ENCODE data around the gene PAXIP1. TPM values are rescaled to one million over a fixed set of nuclear protein-coding genes. Genes with fewer than 3 reads are reported as not detected.

Gene PAXIP1
- total RNA-seq, 2 experiments from 2014 or later = 6.4 to 6.7 TPM

GRCh38 chr7:155007947-155008346 lies 5.0 kb upstream of the PAXIP1 start:
- no peak overlapping the region for H3K4me3 ChIP-seq (ENCODE audit: low read length)
- intact Hi-C loops (cut with DNase I, micrococcal nuclease) = loop anchor here (1.0 to 10.0 kb wide), 4 partner anchors 53 to 337 kb away; no protein-coding TSS in a partner anchor
- Mint-ChIP-seq H3K4me1 (ENCODE audit: low read depth) (peaks cover 24% of the 10 kb centered on the region), H3K4me3 (peak overlapping the region; percentile 40), H3K27ac (no peak overlapping the region), H3K27me3 (no peaks in the 10 kb centered on the region), H3K9me3 (no peaks in the 10 kb centered on the region), H3K36me3 (ENCODE audit: low read depth) (peaks cover 4% of the 10 kb centered on the region)
- CTCF ChIA-PET = interaction anchor here (2.0 kb wide), 1 partner anchor 80 kb away, joined by 8 read pairs; no protein-coding TSS in a partner anchor
- H3K4me1 ChIP-seq (ENCODE audit: insufficient read depth, low read length) = peaks cover 9% of the 10 kb centered on the region
- H3K27ac ChIP-seq (ENCODE audit: low read depth in 1 of 2, low read length in 2 of 2) = no peak overlapping the region
- TF ChIP-seq, protein P1, sequence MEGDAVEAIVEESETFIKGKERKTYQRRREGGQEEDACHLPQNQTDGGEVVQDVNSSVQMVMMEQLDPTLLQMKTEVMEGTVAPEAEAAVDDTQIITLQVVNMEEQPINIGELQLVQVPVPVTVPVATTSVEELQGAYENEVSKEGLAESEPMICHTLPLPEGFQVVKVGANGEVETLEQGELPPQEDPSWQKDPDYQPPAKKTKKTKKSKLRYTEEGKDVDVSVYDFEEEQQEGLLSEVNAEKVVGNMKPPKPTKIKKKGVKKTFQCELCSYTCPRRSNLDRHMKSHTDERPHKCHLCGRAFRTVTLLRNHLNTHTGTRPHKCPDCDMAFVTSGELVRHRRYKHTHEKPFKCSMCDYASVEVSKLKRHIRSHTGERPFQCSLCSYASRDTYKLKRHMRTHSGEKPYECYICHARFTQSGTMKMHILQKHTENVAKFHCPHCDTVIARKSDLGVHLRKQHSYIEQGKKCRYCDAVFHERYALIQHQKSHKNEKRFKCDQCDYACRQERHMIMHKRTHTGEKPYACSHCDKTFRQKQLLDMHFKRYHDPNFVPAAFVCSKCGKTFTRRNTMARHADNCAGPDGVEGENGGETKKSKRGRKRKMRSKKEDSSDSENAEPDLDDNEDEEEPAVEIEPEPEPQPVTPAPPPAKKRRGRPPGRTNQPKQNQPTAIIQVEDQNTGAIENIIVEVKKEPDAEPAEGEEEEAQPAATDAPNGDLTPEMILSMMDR (IDR thresholded peaks at IDR 0.05) = peak; percentile 52
- no peaks in the 10 kb centered on the region for H3K27me3 ChIP-seq (ENCODE audit: control insufficient read depth in 1 of 2, insufficient read depth in 2 of 2, low read length in 2 of 2)
- ATAC-seq (ENCODE audit: poor library complexity) (peak; percentile 22), DNase-seq (peak in 7 of 14 experiments; percentile 8 to 65 (median 36))
- no peaks in the 10 kb centered on the region for H3K9me3 ChIP-seq (ENCODE audit: control insufficient read depth in 1 of 2, insufficient read depth in 1 of 2, low read length in 2 of 2)
- H3K36me3 ChIP-seq (ENCODE audit: insufficient read depth, low read length) = no peaks in the 10 kb centered on the region
- POLR2A ChIA-PET = interaction anchor here (0.9 to 1.4 kb wide), 2 partner anchors 81 to 636 kb away, joined by 3 to 6 read pairs; no protein-coding TSS in a partner anchor

GRCh38 chr7:155003376-155004214 lies 671 bp upstream of the PAXIP1 start:
- Mint-ChIP-seq H3K36me3 (ENCODE audit: low read depth) (peaks cover 10% of the 10 kb centered on the region), H3K9me3 (no peaks in the 10 kb centered on the region), H3K4me3 (peak overlapping the region; percentile 97), H3K4me1 (ENCODE audit: low read depth) (peaks cover 23% of the 10 kb centered on the region), H3K27me3 (no peaks in the 10 kb centered on the region), H3K27ac (peak overlapping the region; percentile 88)
- ChIA-PET POLR2A (interaction anchor here (0.7 to 3.6 kb wide), 12 partner anchors 9 to 645 kb away, joined by 3 to 35 read pairs (median 4); partner anchors contain the start of gene INSIG1), CTCF (interaction anchor here (0.9 to 1.3 kb wide), 3 partner anchors 74 to 295 kb away, joined by 3 to 8 read pairs (median 4); no protein-coding TSS in a partner anchor)
- TF ChIP-seq, protein P1 (IDR thresholded peaks at IDR 0.05) = no peak
- DNase-seq = peak; percentile 71 to 92 (median 85)
- ATAC-seq (ENCODE audit: poor library complexity) = peak; percentile 86
- Histone ChIP-seq H3K4me3 (ENCODE audit: low read length) (peak overlapping the region; percentile 85), H3K27ac (ENCODE audit: low read depth in 1 of 2, low read length in 2 of 2) (peak overlapping the region; percentile 40 to 52), H3K4me1 (ENCODE audit: insufficient read depth, low read length) (peaks cover 16% of the 10 kb centered on the region), H3K27me3 (ENCODE audit: control insufficient read depth in 1 of 2, insufficient read depth in 2 of 2, low read length in 2 of 2) (no peaks in the 10 kb centered on the region), H3K9me3 (ENCODE audit: control insufficient read depth in 1 of 2, insufficient read depth in 1 of 2, low read length in 2 of 2) (no peaks in the 10 kb centered on the region), H3K36me3 (ENCODE audit: insufficient read depth, low read length) (peaks cover 3% of the 10 kb centered on the region)
- intact Hi-C loops (cut with DNase I, micrococcal nuclease) = loop anchor here (1.0 to 10.0 kb wide), 7 partner anchors 49 to 1884 kb away; partner anchors contain the start of genes INSIG1 (in 1 of the 2) and RBM33 (in 1 of the 2)

- H3K27ac ChIP-seq (ENCODE audit: low read depth in 1 of 2, low read length in 2 of 2) = no peak overlapping the region
These were observed 373 bp downstream of the PAXIP1 start for GRCh38 chr7:155002411-155003091.

More at GRCh38 chr7:155002411-155003091, 373 bp downstream of the PAXIP1 start:
- H3K9me3 Mint-ChIP-seq = no peaks in the 10 kb centered on the region
- TF ChIP-seq, protein P1 (IDR thresholded peaks at IDR 0.05) = no peak
- H3K27me3 ChIP-seq (ENCODE audit: control insufficient read depth in 1 of 2, insufficient read depth in 2 of 2, low read length in 2 of 2) = no peaks in the 10 kb centered on the region
- H3K36me3 Mint-ChIP-seq (ENCODE audit: low read depth) = peaks cover 16% of the 10 kb centered on the region
- H3K27ac Mint-ChIP-seq = no peak overlapping the region
- CTCF ChIA-PET = interaction anchor here (1.0 to 1.3 kb wide), 2 partner anchors 73 to 75 kb away, joined by 3 to 8 read pairs; no protein-coding TSS in a partner anchor
- POLR2A ChIA-PET = interaction anchor here (1.0 to 3.6 kb wide), 11 partner anchors 8 to 646 kb away, joined by 3 to 35 read pairs (median 5); partner anchors contain the start of gene INSIG1
- intact Hi-C loops (cut with DNase I, micrococcal nuclease) = loop anchor here (1.0 to 10.0 kb wide), 7 partner anchors 48 to 1885 kb away; partner anchors contain the start of genes INSIG1 (in 1 of the 2) and RBM33 (in 1 of the 2)
- H3K27me3 Mint-ChIP-seq = no peaks in the 10 kb centered on the region
- peak in 4 of 14 experiments; percentile 17 to 36 (median 21) for DNase-seq
- no peaks in the 10 kb centered on the region for H3K9me3 ChIP-seq (ENCODE audit: control insufficient read depth in 1 of 2, insufficient read depth in 1 of 2, low read length in 2 of 2)
- peaks cover 9% of the 10 kb centered on the region for H3K36me3 ChIP-seq (ENCODE audit: insufficient read depth, low read length)
- no peak overlapping the region for H3K4me3 Mint-ChIP-seq
- peak; percentile 15 for ATAC-seq (ENCODE audit: poor library complexity)
- peak overlapping the region; percentile 47 for H3K4me3 ChIP-seq (ENCODE audit: low read length)
- peaks cover 18% of the 10 kb centered on the region for H3K4me1 Mint-ChIP-seq (ENCODE audit: low read depth)
- H3K4me1 ChIP-seq (ENCODE audit: insufficient read depth, low read length) = peaks cover 16% of the 10 kb centered on the region
